Measurements from ENCODE around the gene KRTAP4-4.

- no peak for TF ChIP-seq CTCF (IDR thresholded peaks at IDR 0.05)
- TF ChIP-seq POLR2A (IDR thresholded peaks at IDR 0.05): no peak
These were observed 11.3 kb upstream of the KRTAP4-4 start for GRCh38 chr17:41171886-41172285.

All from stomach (tissue), 4 donors.